Effector memory CD8-positive, alpha-beta T cell (primary cell): ENCODE results near the gene LITAFD.
A peak's percentile ranks its signal among the peaks of the same experiment; 100 is the strongest.

Experiments
- ATAC-seq: fragments of 150-1000 bp; cut with Tn5 transposase; replicated peaks from 2 replicates; pipeline ENCODE4 v1.10.0; 2021; ENCODE audit warnings: mild to moderate bottlenecking, moderate library complexity
- DNase-seq, 3 experiments: peaks; one replicate each; pipeline ENCODE4 v3.0.0; 2021
- H3K27ac Mint-ChIP-seq, 2 donors: one replicate each; pipeline ENCODE4 v1.8.0; 2022; ENCODE audit warnings: mild to moderate bottlenecking in 2 of 2, mixed read lengths in 2 of 2, moderate library complexity in 2 of 2
- H3K27me3 Mint-ChIP-seq, 2 donors: one replicate each; pipeline ENCODE4 v1.8.0; 2022; ENCODE audit warnings: mixed read lengths in 2 of 2
- H3K36me3 Mint-ChIP-seq: one replicate; pipeline ENCODE4 v1.8.0; 2022; ENCODE audit warnings: mild to moderate bottlenecking, moderate library complexity, mixed read lengths; ENCODE audit not compliant: insufficient read depth
- H3K4me1 Mint-ChIP-seq, 2 donors: one replicate each; pipeline ENCODE4 v1.8.0; 2022; ENCODE audit warnings: low read depth in 2 of 2, mixed read lengths in 2 of 2
- H3K4me3 Mint-ChIP-seq, 2 donors: one replicate each; pipeline ENCODE4 v1.8.0; 2022; ENCODE audit warnings: mild to moderate bottlenecking in 2 of 2, mixed read lengths in 2 of 2, moderate library complexity in 2 of 2
- H3K9me3 Mint-ChIP-seq, 2 donors: one replicate each; pipeline ENCODE4 v1.8.0; 2022; ENCODE audit warnings: mixed read lengths in 2 of 2

LITAFD gene

DNA sequence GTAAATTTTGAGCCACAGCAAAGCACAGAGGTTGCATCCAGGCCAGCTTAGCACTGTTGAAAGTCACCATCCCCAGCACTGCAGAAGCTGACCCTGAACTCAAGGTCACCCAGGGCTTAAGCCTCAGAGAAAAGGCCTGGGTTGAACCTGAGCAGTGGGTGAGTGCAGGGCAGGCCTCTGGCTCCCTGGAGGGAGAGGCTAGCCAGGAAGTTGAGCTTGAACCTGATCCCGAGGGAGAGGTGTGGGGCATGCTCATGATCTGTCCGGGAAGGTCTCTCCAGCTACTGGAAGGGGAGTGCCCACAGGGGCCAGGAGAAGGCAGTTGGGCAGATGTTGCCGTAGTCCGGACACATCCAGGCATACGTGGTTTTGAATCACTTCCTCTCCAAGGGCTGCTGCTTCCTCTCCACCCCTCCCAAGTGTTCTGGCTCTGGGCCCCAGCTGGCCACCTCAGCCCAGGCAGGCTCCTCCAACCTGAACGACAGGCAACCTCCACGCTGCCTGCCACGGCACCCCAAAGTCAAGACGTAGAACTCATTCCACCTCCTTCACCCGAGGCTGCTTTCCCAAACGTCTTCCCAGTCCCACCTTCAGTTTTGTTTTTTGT, 31.8 kb upstream of the LITAFD start:
- no peak overlapping the region for H3K4me3 Mint-ChIP-seq
- DNase-seq = no peak
- H3K9me3 Mint-ChIP-seq = no peaks in the 10 kb centered on the region
- ATAC-seq = peak; percentile 33
- H3K4me1 Mint-ChIP-seq = peaks cover 11 to 23% of the 10 kb centered on the region in 2 donors
- H3K36me3 Mint-ChIP-seq = peaks cover 30% of the 10 kb centered on the region
- peak overlapping the region; percentile 62 to 76 for H3K27ac Mint-ChIP-seq
- H3K27me3 Mint-ChIP-seq = no peaks in the 10 kb centered on the region

DNA sequence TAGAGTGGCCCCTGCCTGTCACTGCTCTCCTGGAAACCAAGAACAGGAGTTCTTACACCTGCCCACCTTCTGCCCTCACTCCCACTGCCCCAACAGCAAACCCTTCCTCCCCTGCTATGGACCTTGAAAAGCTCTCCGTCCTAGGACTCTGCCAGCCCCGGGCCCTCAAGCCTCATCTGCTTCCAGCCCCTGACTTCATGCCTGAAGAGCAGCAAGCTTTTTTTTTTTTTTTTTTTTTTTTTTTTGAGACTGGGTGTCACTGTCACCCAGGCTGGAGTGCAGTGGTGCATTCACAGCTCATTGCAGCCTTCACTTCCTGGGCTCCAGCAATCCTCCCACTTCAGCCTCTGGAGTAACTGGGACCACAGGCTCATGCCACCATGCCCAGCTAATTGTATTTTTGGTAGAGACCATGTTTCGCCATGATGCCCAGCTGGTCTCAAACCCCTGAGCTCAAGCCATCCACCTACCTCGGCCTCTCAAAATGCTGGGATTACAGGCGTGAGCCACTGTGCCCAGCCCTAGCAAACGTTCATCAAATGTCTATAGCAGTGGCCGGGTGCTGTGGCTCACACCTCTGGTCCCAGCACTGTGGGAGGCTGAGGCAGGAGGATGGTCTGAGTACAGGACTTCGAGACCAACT, 30.3 kb upstream of the LITAFD start:
- Mint-ChIP-seq H3K27ac (peak overlapping the region; percentile 62 to 91), H3K4me1 (peaks cover 11 to 23% of the 10 kb centered on the region in 2 donors), H3K4me3 (no peak overlapping the region), H3K27me3 (no peaks in the 10 kb centered on the region), H3K36me3 (peaks cover 40% of the 10 kb centered on the region), H3K9me3 (no peaks in the 10 kb centered on the region)
- DNase-seq (no peak), ATAC-seq (no peak)

DNA sequence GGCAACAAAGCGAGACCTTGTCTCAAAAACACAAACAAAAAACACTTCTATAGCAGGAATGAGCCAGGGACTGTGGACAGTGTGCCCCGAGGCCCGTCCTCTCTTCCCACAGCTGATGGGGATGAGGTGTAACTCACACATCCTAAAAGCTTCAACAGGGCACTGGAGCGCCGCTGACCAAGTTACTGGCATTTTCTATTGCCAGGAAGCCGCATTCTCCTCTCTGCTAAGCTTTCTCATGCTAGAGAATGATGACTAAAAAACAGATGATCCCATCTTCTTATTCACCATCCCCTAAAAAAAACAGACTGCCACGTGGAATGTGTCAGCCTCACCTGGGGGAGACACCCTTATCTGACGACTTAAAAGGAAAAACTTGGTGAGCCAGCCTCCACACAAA, 29.6 kb upstream of the LITAFD start:
- peaks cover 11 to 23% of the 10 kb centered on the region in 2 donors for H3K4me1 Mint-ChIP-seq
- H3K4me3 Mint-ChIP-seq = no peak overlapping the region
- peaks cover 41% of the 10 kb centered on the region for H3K36me3 Mint-ChIP-seq
- no peaks in the 10 kb centered on the region for H3K27me3 Mint-ChIP-seq
- no peak for ATAC-seq
- DNase-seq = no peak
- peak overlapping the region; percentile 51 to 62 for H3K27ac Mint-ChIP-seq
- no peaks in the 10 kb centered on the region for H3K9me3 Mint-ChIP-seq

DNA sequence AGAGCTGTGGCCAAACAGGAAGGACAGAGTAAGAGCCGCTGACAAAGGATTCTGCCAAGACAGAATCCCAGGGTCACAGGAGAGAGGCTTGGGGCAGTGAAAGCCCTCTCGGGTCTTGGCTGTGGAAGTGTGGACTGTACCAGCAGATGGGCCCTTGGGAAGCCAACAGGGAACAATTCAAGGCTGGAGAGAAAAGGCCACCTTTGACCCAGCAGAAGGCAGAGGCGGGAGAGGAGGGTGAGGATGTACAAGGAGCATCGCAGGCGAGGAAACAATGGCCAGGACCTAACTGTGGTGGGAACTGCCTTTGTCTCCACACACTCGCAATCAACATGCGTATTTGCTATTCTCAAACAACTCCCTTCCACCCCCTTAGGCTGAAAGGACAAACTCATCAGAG, 29.0 kb upstream of the LITAFD start:
- Mint-ChIP-seq H3K4me1 (peaks cover 14 to 26% of the 10 kb centered on the region in 2 donors), H3K27ac (peak overlapping the region; percentile 51 to 62), H3K27me3 (no peaks in the 10 kb centered on the region), H3K36me3 (peaks cover 48% of the 10 kb centered on the region), H3K4me3 (no peak overlapping the region), H3K9me3 (no peaks in the 10 kb centered on the region)
- no peak for DNase-seq
- ATAC-seq = no peak

DNA sequence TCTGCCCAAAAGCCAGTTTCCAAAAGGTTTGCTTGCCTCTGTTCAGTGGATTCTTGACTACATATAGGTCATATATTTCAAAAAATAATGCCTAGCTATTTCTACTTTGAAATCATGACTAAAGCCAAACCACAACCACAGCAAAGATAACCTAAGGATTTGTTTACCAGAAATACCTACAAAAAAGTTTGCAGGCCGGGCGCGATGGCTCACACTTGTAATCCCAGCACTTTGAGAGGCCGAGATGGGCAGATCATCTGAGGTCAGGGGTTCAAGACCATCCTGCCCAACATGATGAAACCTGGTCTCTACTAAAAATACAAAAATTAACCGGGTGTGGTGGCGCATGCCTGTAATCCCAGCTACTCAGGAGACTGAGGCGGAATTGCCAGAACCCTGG, 28.5 kb upstream of the LITAFD start:
- DNase-seq = no peak

DNA sequence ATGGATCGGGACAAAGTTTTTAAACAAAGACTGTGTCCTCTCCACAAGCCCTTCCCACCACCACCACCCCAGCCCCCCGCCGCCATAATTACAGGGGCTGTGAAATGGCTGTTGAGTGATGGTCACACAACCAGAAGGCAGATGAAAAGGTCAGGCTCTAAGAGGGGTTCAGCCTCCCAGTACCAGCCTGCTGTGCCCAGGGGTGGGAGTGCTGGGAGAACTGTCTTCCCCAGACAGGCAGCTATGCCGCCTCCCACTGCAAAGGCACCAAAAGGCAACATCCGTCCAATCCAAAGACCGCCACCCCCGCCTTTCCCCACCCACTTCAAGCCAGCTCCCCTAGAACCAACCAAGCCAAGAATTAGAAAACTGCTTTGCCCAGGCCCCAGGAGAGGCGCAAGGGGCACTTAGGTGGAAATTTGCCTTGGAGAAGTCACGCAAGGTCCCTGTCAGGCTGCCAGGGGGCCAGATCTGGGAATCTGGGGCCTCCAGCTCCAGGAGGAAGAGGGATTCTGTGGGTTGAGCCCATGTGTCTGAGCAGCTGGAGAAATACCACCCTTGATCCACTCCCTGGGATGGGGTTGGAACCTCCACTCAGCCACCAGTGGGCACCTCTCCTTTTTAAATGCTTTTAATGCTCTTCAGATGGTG, 27.7 kb upstream of the LITAFD start:
- DNase-seq = no peak
- no peaks in the 10 kb centered on the region for H3K9me3 Mint-ChIP-seq
- H3K36me3 Mint-ChIP-seq = peaks cover 44% of the 10 kb centered on the region
- peaks cover 15 to 23% of the 10 kb centered on the region in 2 donors for H3K4me1 Mint-ChIP-seq
- H3K27ac Mint-ChIP-seq = peak overlapping the region in 1 of 2 donors; percentile 62
- H3K27me3 Mint-ChIP-seq = no peaks in the 10 kb centered on the region
- ATAC-seq = no peak
- H3K4me3 Mint-ChIP-seq = no peak overlapping the region

More for the DNA sequence above, 28.5 kb upstream of the LITAFD start:
- ATAC-seq = no peak
- Mint-ChIP-seq H3K4me1 (peaks cover 15 to 26% of the 10 kb centered on the region in 2 donors), H3K27me3 (no peaks in the 10 kb centered on the region), H3K4me3 (no peak overlapping the region), H3K36me3 (peaks cover 48% of the 10 kb centered on the region), H3K27ac (peak overlapping the region; percentile 35 to 62), H3K9me3 (no peaks in the 10 kb centered on the region)

DNA sequence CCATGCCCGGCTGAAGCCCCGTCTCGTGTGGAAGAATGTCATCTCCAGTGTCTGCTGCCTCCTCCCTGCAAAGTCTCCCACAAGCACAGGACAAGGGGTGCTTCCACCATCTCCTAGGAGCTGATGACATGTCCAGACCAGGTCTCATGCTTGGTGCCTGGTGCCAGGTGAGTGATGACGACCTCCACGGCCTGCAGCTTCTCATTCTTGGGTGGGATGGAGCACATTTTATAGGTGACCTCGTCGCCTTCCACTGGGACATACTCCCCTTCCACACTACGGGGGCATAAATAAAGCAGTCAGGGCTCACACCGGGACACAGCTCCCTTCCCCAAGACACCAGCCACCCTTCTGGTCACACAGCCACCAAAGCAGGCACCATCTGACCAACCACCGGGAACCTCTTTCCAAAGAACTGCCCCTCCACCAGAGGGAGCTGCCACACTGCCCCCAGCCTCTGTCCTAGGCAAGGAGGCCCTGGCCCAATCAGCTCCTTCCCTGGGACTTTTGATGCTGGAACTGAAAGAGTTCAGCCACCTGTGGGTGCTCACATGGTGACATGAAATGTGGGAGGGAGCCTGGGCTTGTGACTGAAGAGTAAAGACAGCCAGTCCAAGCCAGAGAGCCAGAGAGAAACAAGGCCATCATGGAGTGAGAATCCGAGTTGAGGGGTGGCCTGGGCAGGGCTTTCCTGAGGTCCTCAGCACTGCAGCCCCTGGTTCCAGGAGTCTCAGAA, 26.9 kb upstream of the LITAFD start:
- Mint-ChIP-seq H3K9me3 (no peaks in the 10 kb centered on the region), H3K4me1 (peaks cover 11 to 15% of the 10 kb centered on the region in 2 donors), H3K4me3 (no peak overlapping the region), H3K27me3 (no peaks in the 10 kb centered on the region), H3K36me3 (peaks cover 44% of the 10 kb centered on the region), H3K27ac (peak overlapping the region in 1 of 2 donors; percentile 62)
- ATAC-seq (no peak), DNase-seq (no peak)

DNA sequence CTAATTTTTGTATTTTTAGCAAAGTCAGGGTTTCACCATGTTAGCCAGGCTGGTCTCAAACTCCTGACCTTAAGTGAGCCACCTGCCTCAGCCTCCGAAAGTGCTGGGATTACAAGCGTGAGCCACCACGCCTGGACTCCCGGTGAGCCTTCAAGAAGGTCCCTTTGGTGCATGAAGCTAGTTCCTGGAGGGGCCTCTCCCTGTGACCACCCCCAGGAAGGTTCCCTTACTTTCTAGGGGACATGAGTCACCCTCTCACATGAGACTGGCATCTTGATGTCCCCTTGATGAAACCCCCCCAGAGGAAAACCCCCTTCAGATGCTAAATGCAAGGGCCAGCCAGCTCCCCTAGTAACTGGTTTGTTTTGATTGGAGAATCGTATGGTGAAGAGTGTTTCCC, 26.2 kb upstream of the LITAFD start:
- Mint-ChIP-seq H3K9me3 (no peaks in the 10 kb centered on the region), H3K27me3 (no peaks in the 10 kb centered on the region), H3K27ac (peak overlapping the region in 1 of 2 donors; percentile 84), H3K36me3 (peaks cover 44% of the 10 kb centered on the region), H3K4me1 (peaks cover 6 to 8% of the 10 kb centered on the region in 2 donors), H3K4me3 (no peak overlapping the region)
- ATAC-seq = no peak
- no peak for DNase-seq

DNA sequence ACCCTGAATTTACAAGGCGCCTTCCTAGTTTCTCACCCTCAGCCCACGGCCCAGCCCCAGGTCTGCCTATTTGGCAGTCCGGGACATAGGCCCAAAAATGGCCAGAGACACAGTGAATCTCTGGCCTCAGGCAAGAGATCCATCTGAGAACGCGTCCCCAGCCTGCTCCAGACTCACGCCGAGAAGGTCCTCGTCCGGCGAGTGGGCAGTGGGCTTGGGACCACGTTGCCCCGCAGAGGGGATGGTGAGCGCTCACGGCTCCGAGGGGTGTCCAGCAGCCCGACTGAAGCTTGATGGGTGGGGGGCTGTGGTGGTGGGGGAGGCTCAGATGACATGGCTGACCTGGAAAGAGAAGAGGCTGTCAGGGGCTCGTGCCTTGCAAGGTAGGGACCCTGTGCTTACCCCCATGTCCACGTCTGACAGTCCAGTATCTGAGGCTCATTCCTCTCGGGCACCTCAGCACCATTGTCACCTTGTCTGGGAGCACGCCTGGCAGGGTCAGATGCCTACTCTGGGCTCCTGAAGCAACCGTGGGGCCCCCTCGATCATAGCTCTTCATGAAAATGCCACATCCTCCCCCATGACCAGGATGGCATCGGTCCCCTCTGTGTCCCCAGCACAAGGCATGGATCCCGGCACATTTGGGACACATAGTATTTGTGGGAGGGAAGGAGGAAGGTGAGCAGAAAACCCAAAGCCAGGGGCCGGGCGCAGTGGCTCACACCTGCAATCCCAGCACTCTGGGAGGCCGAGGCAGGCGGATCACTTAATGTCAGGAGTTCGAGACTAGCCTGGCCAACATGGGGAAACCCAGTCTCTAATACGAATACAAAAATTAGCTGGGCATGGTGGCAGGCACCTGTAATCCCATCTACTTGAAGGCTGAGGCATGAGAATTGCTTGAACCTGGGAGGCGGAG, 22.9 kb upstream of the LITAFD start:
- Mint-ChIP-seq H3K36me3 (peaks cover 37% of the 10 kb centered on the region), H3K4me3 (no peak overlapping the region), H3K4me1 (peaks cover 10 to 20% of the 10 kb centered on the region in 2 donors), H3K27me3 (no peaks in the 10 kb centered on the region), H3K9me3 (no peaks in the 10 kb centered on the region), H3K27ac (peak overlapping the region; percentile 72 to 84)
- no peak for ATAC-seq
- DNase-seq = no peak

DNA sequence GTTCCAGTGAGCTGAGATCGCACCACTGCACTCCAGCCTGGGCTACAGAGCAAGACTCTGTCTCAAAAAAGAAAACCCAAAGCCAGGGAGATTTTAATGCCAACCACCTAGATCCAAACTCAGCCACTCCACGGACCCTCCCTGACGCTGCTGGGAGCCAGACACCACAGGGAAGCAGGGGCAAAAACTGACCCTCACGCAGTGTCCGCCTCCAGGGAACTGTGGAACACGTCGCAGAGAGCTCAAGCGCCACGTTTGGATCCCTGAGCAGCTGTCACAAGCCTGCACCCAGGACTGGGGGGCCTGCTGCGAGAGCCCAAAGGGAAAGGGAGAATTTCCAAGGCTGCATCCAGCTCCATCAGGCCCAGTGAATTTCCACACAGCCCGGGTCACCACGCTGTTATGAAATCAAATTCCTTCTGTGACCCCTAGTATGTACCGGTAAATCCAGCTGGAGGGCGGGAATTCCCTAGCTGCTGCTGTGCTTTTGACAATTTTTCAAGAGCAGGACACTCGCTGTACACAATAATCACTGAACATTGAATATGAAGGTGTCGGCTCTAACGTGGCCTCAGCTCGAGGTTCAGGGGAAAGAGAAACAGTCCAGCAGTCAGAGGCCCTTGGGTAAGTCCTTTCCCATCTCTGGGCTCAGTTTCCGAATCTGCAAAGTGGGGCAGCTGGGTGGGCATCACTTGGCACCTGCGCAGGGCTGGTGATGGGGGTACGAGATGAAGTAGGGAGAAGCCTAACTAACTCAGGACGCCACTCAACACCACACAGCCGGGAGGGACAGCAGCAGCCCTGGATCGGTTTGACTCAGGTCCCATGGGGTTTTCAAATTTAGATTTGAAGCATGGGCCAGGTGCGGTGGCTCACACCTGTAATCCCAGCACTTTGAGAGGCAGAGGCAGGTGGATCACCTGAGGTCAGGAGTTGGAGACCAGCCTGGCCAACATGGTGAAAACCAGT, 22.0 kb upstream of the LITAFD start:
- peaks cover 31% of the 10 kb centered on the region for H3K36me3 Mint-ChIP-seq
- H3K4me1 Mint-ChIP-seq = peaks cover 17 to 26% of the 10 kb centered on the region in 2 donors
- no peaks in the 10 kb centered on the region for H3K9me3 Mint-ChIP-seq
- no peaks in the 10 kb centered on the region for H3K27me3 Mint-ChIP-seq
- peak overlapping the region; percentile 46 to 74 for H3K27ac Mint-ChIP-seq
- no peak overlapping the region for H3K4me3 Mint-ChIP-seq
- no peak for ATAC-seq
- DNase-seq = no peak

DNA sequence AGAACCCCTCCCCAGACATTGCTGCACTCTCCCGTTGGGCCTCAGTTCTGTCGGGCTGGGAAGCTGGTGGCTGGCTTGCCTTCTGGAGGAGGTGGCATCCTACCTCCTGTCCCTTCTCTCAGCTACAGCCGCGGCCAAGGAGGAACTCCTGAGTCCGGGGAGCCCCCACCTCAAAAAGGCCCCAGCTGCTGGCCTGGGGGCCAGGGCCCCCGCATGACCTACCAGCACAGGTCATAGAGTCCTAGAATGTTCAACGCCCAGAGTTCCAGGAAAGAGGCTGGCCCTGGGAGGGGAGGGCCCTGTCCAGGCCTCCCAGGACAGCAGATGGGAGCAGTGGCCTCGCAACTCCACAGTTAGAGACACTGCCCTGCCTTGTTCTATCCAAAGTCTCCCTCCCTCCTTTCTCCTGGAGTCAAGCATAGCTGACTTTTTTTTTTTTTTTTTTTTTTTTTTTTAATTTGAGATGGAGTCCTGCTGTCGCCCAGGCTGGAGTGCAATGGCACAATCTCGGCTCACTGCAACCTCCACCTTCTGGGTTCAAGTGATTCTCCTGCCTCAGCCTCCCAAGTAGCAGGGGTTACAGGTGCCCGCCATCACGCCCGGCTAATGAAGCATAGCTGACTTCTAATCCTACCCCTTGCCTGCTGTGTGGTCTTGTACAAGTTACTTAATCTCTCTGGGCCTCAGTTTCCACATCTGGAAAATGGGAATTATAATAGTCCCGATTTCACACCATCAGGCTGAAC, 20.4 kb upstream of the LITAFD start:
- H3K4me3 Mint-ChIP-seq = no peak overlapping the region

More for the DNA sequence above, 20.4 kb upstream of the LITAFD start:
- ATAC-seq = no peak
- Mint-ChIP-seq H3K27ac (peak overlapping the region; percentile 32 to 62), H3K9me3 (no peaks in the 10 kb centered on the region), H3K36me3 (peaks cover 17% of the 10 kb centered on the region), H3K27me3 (no peaks in the 10 kb centered on the region), H3K4me1 (peaks cover 24 to 36% of the 10 kb centered on the region in 2 donors)
- no peak for DNase-seq
